ENCODE data around the gene NAP1L3. TPM values are rescaled to one million over a fixed set of nuclear protein-coding genes. Genes with fewer than 3 reads are reported as not detected.

NAP1L3 gene, protein sequence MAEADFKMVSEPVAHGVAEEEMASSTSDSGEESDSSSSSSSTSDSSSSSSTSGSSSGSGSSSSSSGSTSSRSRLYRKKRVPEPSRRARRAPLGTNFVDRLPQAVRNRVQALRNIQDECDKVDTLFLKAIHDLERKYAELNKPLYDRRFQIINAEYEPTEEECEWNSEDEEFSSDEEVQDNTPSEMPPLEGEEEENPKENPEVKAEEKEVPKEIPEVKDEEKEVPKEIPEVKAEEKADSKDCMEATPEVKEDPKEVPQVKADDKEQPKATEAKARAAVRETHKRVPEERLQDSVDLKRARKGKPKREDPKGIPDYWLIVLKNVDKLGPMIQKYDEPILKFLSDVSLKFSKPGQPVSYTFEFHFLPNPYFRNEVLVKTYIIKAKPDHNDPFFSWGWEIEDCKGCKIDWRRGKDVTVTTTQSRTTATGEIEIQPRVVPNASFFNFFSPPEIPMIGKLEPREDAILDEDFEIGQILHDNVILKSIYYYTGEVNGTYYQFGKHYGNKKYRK
- 0.24 TPM for polyA plus RNA-seq

- Mint-ChIP-seq H3K4me1 (peaks cover 2 to 6% (median 5%) of the 10 kb centered on the region in 3 donors), H3K9me3 (peaks cover 0 to 5% (median 0%) of the 10 kb centered on the region in 3 donors), H3K36me3 (no peaks in the 10 kb centered on the region), H3K27me3 (peaks cover 4% of the 10 kb centered on the region), H3K4me3 (peak within 1 kb of the TSS; percentile 82 to 97 (median 95)), H3K27ac (peak within 1 kb of the TSS in 1 of 3 donors; percentile 71)
Observed at GRCh38 chrX:93673056-93673868, at the start of gene NAP1L3. Gene NAP1L3, minus strand, starts transcription at chrX:93673578. Its CDS starts 274 bp downstream, at chrX:93673304.

GRCh38 chrX:93711076-93711475 is 37.7 kb upstream of the NAP1L3 start:
- Mint-ChIP-seq H3K27ac (no peak overlapping the region), H3K36me3 (no peaks in the 10 kb centered on the region), H3K4me3 (no peak overlapping the region), H3K27me3 (no peaks in the 10 kb centered on the region), H3K9me3 (no peaks in the 10 kb centered on the region), H3K4me1 (no peaks in the 10 kb centered on the region)

DNA sequence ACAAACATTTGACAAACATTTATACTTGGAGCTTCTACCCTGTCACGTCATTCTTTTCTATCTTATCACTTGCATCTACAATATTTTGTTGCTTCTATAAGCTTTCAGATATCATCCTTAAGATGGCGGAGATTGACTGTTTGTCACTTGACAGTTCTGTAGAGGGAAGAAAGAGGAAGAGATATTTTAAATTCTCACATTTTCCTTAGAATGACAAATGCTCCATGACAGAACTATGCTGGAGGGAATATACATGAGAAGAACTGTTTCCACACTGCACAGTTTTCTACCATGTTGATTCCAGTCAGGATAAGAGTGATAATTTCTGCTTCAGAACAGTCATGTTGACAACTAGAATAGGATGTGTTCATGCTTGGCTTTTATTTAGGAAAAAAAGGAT is 30.3 kb upstream of the NAP1L3 start:
- H3K4me1 Mint-ChIP-seq: no peaks in the 10 kb centered on the region
- no peaks in the 10 kb centered on the region for H3K27me3 Mint-ChIP-seq
- H3K4me3 Mint-ChIP-seq: no peak overlapping the region
- no peaks in the 10 kb centered on the region for H3K36me3 Mint-ChIP-seq
- no peak overlapping the region for H3K27ac Mint-ChIP-seq
- H3K9me3 Mint-ChIP-seq: no peaks in the 10 kb centered on the region

DNA sequence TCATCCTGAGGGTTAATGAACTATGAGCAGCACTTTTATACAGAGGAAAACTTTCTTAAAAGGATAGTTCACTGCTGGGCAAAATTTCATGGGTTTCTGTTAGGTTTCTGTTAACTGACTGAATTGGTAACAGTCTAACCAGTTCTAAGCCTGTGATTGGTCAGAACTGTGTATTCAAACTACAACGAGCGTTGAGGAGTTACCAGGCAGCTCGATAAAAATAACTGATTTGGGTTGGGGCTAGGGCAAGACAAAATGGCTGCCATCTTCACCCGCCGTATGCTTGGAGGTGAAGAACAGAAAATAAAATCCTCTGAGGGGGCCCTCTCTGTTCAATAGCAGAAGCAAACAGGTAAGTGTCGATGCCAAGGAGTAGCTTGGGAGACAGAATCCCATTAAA is 22.6 kb upstream of the NAP1L3 start:
- H3K27me3 Mint-ChIP-seq: no peaks in the 10 kb centered on the region
- H3K36me3 Mint-ChIP-seq: no peaks in the 10 kb centered on the region
- H3K4me3 Mint-ChIP-seq: no peak overlapping the region
- no peak overlapping the region for H3K27ac Mint-ChIP-seq
- peaks cover 0 to 1% (median 0%) of the 10 kb centered on the region in 3 donors for H3K9me3 Mint-ChIP-seq
- H3K4me1 Mint-ChIP-seq: no peaks in the 10 kb centered on the region

DNA sequence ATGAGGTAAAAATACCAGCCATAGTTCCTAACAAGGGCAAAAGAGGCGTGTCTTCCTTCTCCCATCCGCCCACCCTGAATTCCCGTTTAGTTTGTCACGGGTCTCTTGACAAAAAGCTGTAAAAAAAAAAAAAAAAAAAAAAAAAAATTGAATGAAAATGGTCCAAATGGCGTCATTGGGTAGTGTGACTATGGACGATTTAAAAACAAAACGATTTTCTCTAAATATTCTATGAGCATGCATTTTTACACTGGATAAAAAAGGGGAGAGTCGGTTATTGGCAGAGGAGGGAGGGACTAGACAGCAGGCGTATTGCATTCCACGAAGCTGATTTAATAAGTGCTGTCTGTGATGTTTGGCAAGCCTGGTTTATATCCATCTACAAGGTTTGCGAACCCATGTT is 492 bp upstream of the NAP1L3 start, which contains the start of gene FAM133A:
Gene FAM133A (plus strand): TSS at position 338 of the 403 bp plus-strand sequence. CDS start 35,214 bp downstream, outside the sequence.
- peak within 1 kb of the TSS in 1 of 3 donors; percentile 71 for H3K27ac Mint-ChIP-seq
- H3K4me1 Mint-ChIP-seq: peaks cover 0 to 6% (median 5%) of the 10 kb centered on the region in 3 donors
- peaks cover 0 to 3% (median 0%) of the 10 kb centered on the region in 3 donors for H3K9me3 Mint-ChIP-seq
- H3K36me3 Mint-ChIP-seq: no peaks in the 10 kb centered on the region
- H3K4me3 Mint-ChIP-seq: peak within 1 kb of the TSS; percentile 82 to 97 (median 95)
- H3K27me3 Mint-ChIP-seq: peaks cover 4% of the 10 kb centered on the region

- H3K9me3 Mint-ChIP-seq: peaks cover 0 to 3% (median 0%) of the 10 kb centered on the region in 3 donors
- no peak overlapping the region for H3K4me3 Mint-ChIP-seq
- no peak overlapping the region for H3K27ac Mint-ChIP-seq
- H3K4me1 Mint-ChIP-seq: no peaks in the 10 kb centered on the region
- H3K36me3 Mint-ChIP-seq: no peaks in the 10 kb centered on the region
- no peaks in the 10 kb centered on the region for H3K27me3 Mint-ChIP-seq
Observed at GRCh38 chrX:93660575-93660974, 12.8 kb downstream of the NAP1L3 start.

GRCh38 chrX:93649381-93649780 is 24.0 kb downstream of the NAP1L3 start:
- no peak overlapping the region for H3K27ac Mint-ChIP-seq
- no peaks in the 10 kb centered on the region for H3K36me3 Mint-ChIP-seq
- no peak overlapping the region for H3K4me3 Mint-ChIP-seq
- no peaks in the 10 kb centered on the region for H3K4me1 Mint-ChIP-seq
- peaks cover 0 to 11% (median 0%) of the 10 kb centered on the region in 3 donors for H3K9me3 Mint-ChIP-seq
- no peaks in the 10 kb centered on the region for H3K27me3 Mint-ChIP-seq

GRCh38 chrX:93637591-93637990 is 35.8 kb downstream of the NAP1L3 start:
- Mint-ChIP-seq H3K4me3 (no peak overlapping the region), H3K4me1 (no peaks in the 10 kb centered on the region), H3K27ac (no peak overlapping the region), H3K36me3 (no peaks in the 10 kb centered on the region), H3K9me3 (peaks cover 1 to 4% (median 2%) of the 10 kb centered on the region in 3 donors), H3K27me3 (no peaks in the 10 kb centered on the region)

Other genes starting within 250 kb of the NAP1L3 start
- gene FAM133A, start 628 bp upstream of the NAP1L3 start, polyA plus RNA-seq: not detected

All from IgD-negative memory B cell (primary cell).